Measurements from ENCODE around the gene ATP13A3.

- no peak for TF ChIP-seq POLR2A (IDR thresholded peaks at IDR 0.05)
- TF ChIP-seq POLR2AphosphoS5 (IDR thresholded peaks at IDR 0.05), result no peak
- no peak for TF ChIP-seq CTCF (IDR thresholded peaks at IDR 0.05)
- no peak for TF ChIP-seq EP300 (IDR thresholded peaks at IDR 0.05; ENCODE audit: low read depth)
These were observed 68.1 kb downstream of the ATP13A3 start for GRCh38 chr3:194418671-194419070.

Measured in transverse colon (tissue), 4 donors.